Sigmoid colon (tissue), 4 donors: ENCODE measurements around the gene ZACN.

Experiments
- EP300 ChIP-seq, 4 donors: sonication (generic); formaldehyde crosslinking; IDR thresholded peaks; one replicate each; pipeline ENCODE4 v1.6.1; 2017; ENCODE audit warnings: antibody characterized with exemption in 4 of 4
- POLR2A ChIP-seq, 2 donors: fragments of 450-650 bp; IDR thresholded peaks; one replicate each; pipeline ENCODE4 v1.6.1; 2016; ENCODE audit warnings: antibody characterized with exemption in 2 of 2, mild to moderate bottlenecking in 2 of 2, moderate library complexity in 2 of 2
- POLR2AphosphoS5 ChIP-seq, 4 donors: sonication (generic); formaldehyde crosslinking; IDR thresholded peaks; one replicate each; pipeline ENCODE4 v1.6.1; 2017; ENCODE audit warnings: antibody characterized with exemption in 4 of 4
- TF ChIP-seq, protein P1 (sequence below), 4 experiments: fragments of 450-650 bp in 3 of 4; fragments of 200-600 bp in 1 of 4; IDR thresholded peaks; one replicate each; pipeline ENCODE4 v1.5.1; 2016 to 2019; ENCODE audit warnings: antibody characterized with exemption in 4 of 4, mild to moderate bottlenecking in 3 of 4, moderate library complexity in 2 of 4

DNA sequence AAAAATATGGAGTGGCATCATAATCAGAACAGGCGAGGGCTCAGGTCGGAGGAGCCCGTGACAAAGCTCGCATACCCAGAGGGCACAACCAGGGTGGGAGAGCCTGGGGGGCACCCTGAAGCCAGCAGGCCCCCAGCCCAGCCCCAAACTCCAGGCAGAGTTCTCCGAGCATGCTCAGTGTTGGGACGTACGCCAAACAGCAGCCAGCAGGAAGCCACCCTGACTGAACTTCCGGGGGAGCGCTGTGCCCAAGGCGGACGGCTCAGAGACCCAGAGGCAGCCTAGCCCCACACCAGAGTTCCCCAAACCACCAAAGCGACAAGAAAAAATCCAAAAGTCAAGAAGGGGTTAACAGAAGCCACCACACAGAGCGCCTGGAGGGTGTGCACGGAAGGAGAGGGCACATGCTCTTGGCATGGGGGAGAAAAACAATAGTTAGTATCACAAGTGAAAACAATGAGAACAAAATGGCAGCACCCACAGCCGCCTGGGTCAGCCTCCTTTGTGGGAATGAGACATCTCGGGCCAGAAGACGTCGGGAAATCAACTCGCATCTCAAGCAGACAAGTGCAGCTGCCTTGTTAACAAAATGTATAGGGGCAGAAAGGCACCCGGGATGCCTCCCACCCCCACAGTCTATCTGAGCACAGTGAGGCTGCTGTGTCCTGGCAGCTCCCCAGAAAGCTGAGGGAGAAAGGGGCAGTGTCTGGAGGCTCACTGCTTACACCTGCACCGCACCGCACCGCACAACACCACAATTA lies 12.7 kb downstream of the ZACN start:
- TF ChIP-seq, protein P1, sequence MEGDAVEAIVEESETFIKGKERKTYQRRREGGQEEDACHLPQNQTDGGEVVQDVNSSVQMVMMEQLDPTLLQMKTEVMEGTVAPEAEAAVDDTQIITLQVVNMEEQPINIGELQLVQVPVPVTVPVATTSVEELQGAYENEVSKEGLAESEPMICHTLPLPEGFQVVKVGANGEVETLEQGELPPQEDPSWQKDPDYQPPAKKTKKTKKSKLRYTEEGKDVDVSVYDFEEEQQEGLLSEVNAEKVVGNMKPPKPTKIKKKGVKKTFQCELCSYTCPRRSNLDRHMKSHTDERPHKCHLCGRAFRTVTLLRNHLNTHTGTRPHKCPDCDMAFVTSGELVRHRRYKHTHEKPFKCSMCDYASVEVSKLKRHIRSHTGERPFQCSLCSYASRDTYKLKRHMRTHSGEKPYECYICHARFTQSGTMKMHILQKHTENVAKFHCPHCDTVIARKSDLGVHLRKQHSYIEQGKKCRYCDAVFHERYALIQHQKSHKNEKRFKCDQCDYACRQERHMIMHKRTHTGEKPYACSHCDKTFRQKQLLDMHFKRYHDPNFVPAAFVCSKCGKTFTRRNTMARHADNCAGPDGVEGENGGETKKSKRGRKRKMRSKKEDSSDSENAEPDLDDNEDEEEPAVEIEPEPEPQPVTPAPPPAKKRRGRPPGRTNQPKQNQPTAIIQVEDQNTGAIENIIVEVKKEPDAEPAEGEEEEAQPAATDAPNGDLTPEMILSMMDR (IDR thresholded peaks at IDR 0.05), result no peak
- TF ChIP-seq POLR2A (IDR thresholded peaks at IDR 0.05) (no peak), POLR2AphosphoS5 (IDR thresholded peaks at IDR 0.05) (no peak), EP300 (IDR thresholded peaks at IDR 0.05) (no peak)
